ENCODE results near the gene ACOT11.

Gene ACOT11

GRCh38 chr1:54594463-54594862 is 46.4 kb downstream of the ACOT11 start:
- ChIA-PET POLR2A (no interaction called here), CTCF (interaction anchor here (0.9 kb wide), 1 partner anchor 198 kb away, joined by 3 read pairs; no protein-coding TSS in a partner anchor)
- WGBS (ENCODE audit: insufficient coverage): 94% methylated on average over 16 of the region's 16 CpGs
- H3K4me1 ChIP-seq (ENCODE audit: control extremely low read depth in 1 of 4, control insufficient read depth in 4 of 4, insufficient read depth in 4 of 4, low read length in 3 of 4): peaks cover 0 to 20% (median 0%) of the 10 kb centered on the region in 4 experiments
- H3K4me3 ChIP-seq (ENCODE audit: control insufficient read depth in 1 of 7, extremely low read depth in 1 of 7, insufficient read depth in 4 of 7, low read depth in 2 of 7, low read length in 6 of 7): no peak overlapping the region
- DNase-seq: no peak
- no peaks in the 10 kb centered on the region for H3K27me3 ChIP-seq (replicated peaks in 2 of 5; ENCODE audit: control insufficient read depth in 4 of 5, insufficient read depth in 5 of 5, low read length in 4 of 5)
- no peak overlapping the region for H3K27ac ChIP-seq (ENCODE audit: insufficient read depth in 1 of 2, low read depth in 1 of 2, low read length in 2 of 2, poor library complexity in 1 of 2, severe bottlenecking in 2 of 2)
- H3K9me3 ChIP-seq (ENCODE audit: control extremely low read depth in 1 of 5, control insufficient read depth in 4 of 5, insufficient read depth in 2 of 5, low read depth in 1 of 5, low read length in 4 of 5): no peaks in the 10 kb centered on the region
- peaks cover 0 to 36% (median 12%) of the 10 kb centered on the region in 4 experiments for H3K36me3 ChIP-seq (ENCODE audit: control insufficient read depth in 4 of 4, insufficient read depth in 4 of 4, low read length in 3 of 4)

DNA sequence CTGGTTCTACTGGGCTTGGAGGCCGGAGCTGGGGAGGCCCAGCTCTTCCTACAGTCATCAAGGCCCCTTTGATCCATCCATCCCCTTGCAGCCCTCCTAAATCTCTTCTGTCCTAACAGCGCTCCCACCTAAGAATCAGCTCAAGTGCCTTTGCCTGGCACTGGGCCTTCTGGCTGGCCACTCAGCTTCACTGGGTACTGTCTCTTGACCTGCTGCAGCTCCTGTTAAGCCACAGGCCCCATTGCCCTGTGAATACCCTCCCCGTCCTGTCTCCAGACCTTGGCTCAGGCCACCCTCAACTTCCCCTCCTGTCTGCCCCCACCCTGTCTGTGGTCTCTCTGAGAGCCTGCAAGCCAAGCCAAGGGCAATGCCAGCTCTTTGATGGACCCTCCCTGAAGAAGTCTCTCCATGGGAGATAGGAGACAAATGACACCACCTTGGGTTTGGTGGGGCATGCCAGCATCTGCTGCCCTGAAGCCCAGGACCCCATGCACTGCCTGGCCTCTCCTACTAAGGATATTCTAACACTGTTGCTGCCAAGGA is 48.0 kb downstream of the ACOT11 start:
- DNase-seq: no peak
- peaks cover 0 to 20% (median 0%) of the 10 kb centered on the region in 4 experiments for H3K4me1 ChIP-seq (ENCODE audit: control extremely low read depth in 1 of 4, control insufficient read depth in 4 of 4, insufficient read depth in 4 of 4, low read length in 3 of 4)
- ChIA-PET CTCF (interaction anchor here (1.1 to 1.2 kb wide), 2 partner anchors 9 to 10 kb away, joined by 3 read pairs; no protein-coding TSS in a partner anchor), POLR2A (interaction anchor here (0.6 to 0.7 kb wide), 3 partner anchors 29 to 280 kb away, joined by 3 to 6 read pairs (median 3); no protein-coding TSS in a partner anchor)
- no peak overlapping the region for H3K27ac ChIP-seq (ENCODE audit: insufficient read depth in 1 of 2, low read depth in 1 of 2, low read length in 2 of 2, poor library complexity in 1 of 2, severe bottlenecking in 2 of 2)
- H3K4me3 ChIP-seq (ENCODE audit: control insufficient read depth in 1 of 7, extremely low read depth in 1 of 7, insufficient read depth in 4 of 7, low read depth in 2 of 7, low read length in 6 of 7): no peak overlapping the region
- H3K36me3 ChIP-seq (ENCODE audit: control insufficient read depth in 4 of 4, insufficient read depth in 4 of 4, low read length in 3 of 4): peaks cover 0 to 42% (median 13%) of the 10 kb centered on the region in 4 experiments
- H3K27me3 ChIP-seq (replicated peaks in 2 of 5; ENCODE audit: control insufficient read depth in 4 of 5, insufficient read depth in 5 of 5, low read length in 4 of 5): no peaks in the 10 kb centered on the region
- 80% methylated on average over 2 of the region's 3 CpGs for WGBS (ENCODE audit: insufficient coverage)
- no peaks in the 10 kb centered on the region for H3K9me3 ChIP-seq (ENCODE audit: control extremely low read depth in 1 of 5, control insufficient read depth in 4 of 5, insufficient read depth in 2 of 5, low read depth in 1 of 5, low read length in 4 of 5)

- DNase-seq: no peak
Observed at GRCh38 chr1:54596756-54597155, 48.7 kb downstream of the ACOT11 start.

DNA sequence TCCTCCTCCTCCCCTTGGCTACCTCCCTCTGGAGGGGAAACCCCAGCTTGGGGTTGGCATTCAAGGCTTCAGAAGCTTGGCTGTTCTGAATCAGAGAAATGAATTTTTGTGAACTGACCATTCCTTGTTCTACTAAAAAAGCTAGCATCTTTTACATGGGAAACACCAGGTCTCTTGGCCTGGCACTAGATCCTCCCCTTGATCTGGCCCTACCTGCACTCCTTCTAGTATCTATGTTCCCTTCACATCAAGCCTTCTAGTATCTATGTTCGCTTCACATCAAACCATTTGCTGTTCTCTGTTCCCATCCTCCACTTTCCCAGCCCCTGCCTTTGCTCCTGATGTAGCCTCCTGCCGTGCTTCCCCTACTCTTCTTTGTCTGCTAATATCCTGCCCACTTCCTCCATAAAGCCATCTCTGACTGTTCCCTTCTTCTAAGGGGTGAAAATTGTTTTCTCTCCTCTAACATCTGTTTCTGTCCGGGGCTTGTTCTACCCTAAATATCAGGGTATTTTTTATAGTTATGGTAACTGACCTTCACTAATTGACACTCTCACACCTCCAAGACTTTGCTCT is 49.5 kb downstream of the ACOT11 start:
- ChIA-PET CTCF (no interaction called here), POLR2A (no interaction called here)

More at GRCh38 chr1:54596756-54597155, 48.7 kb downstream of the ACOT11 start:
- peaks cover 0 to 46% (median 18%) of the 10 kb centered on the region in 4 experiments for H3K36me3 ChIP-seq (ENCODE audit: control insufficient read depth in 4 of 4, insufficient read depth in 4 of 4, low read length in 3 of 4)
- no peaks in the 10 kb centered on the region for H3K27me3 ChIP-seq (replicated peaks in 2 of 5; ENCODE audit: control insufficient read depth in 4 of 5, insufficient read depth in 5 of 5, low read length in 4 of 5)
- POLR2A ChIA-PET: no interaction called here
- H3K9me3 ChIP-seq (ENCODE audit: control extremely low read depth in 1 of 5, control insufficient read depth in 4 of 5, insufficient read depth in 2 of 5, low read depth in 1 of 5, low read length in 4 of 5): no peaks in the 10 kb centered on the region
- no peak overlapping the region for H3K27ac ChIP-seq (ENCODE audit: insufficient read depth in 1 of 2, low read depth in 1 of 2, low read length in 2 of 2, poor library complexity in 1 of 2, severe bottlenecking in 2 of 2)
- H3K4me1 ChIP-seq (ENCODE audit: control extremely low read depth in 1 of 4, control insufficient read depth in 4 of 4, insufficient read depth in 4 of 4, low read length in 3 of 4): peaks cover 0 to 20% (median 0%) of the 10 kb centered on the region in 4 experiments
- no peak overlapping the region for H3K4me3 ChIP-seq (ENCODE audit: control insufficient read depth in 1 of 7, extremely low read depth in 1 of 7, insufficient read depth in 4 of 7, low read depth in 2 of 7, low read length in 6 of 7)
- CTCF ChIA-PET: interaction anchor here (1.1 to 1.2 kb wide), 2 partner anchors 9 to 11 kb away, joined by 3 read pairs; no protein-coding TSS in a partner anchor
- 96% methylated on average over 3 of the region's 3 CpGs for WGBS (ENCODE audit: insufficient coverage)

GRCh38 chr1:54599211-54599823 is 51.3 kb downstream of the ACOT11 start:
- no peak overlapping the region for H3K4me3 ChIP-seq (ENCODE audit: control insufficient read depth in 1 of 7, extremely low read depth in 1 of 7, insufficient read depth in 4 of 7, low read depth in 2 of 7, low read length in 6 of 7)
- 94% methylated on average over 10 of the region's 13 CpGs for WGBS (ENCODE audit: insufficient coverage)
- no peak for DNase-seq
- ChIA-PET POLR2A (no interaction called here), CTCF (interaction anchor here (1.0 kb wide), 1 partner anchor 28 kb away, joined by 3 read pairs; no protein-coding TSS in a partner anchor)
- H3K27ac ChIP-seq (ENCODE audit: insufficient read depth in 1 of 2, low read depth in 1 of 2, low read length in 2 of 2, poor library complexity in 1 of 2, severe bottlenecking in 2 of 2): no peak overlapping the region
- H3K36me3 ChIP-seq (ENCODE audit: control insufficient read depth in 4 of 4, insufficient read depth in 4 of 4, low read length in 3 of 4): peaks cover 2 to 38% (median 16%) of the 10 kb centered on the region in 4 experiments
- H3K4me1 ChIP-seq (ENCODE audit: control extremely low read depth in 1 of 4, control insufficient read depth in 4 of 4, insufficient read depth in 4 of 4, low read length in 3 of 4): peaks cover 0 to 31% (median 11%) of the 10 kb centered on the region in 4 experiments
- no peaks in the 10 kb centered on the region for H3K27me3 ChIP-seq (replicated peaks in 2 of 5; ENCODE audit: control insufficient read depth in 4 of 5, insufficient read depth in 5 of 5, low read length in 4 of 5)
- H3K9me3 ChIP-seq (ENCODE audit: control extremely low read depth in 1 of 5, control insufficient read depth in 4 of 5, insufficient read depth in 2 of 5, low read depth in 1 of 5, low read length in 4 of 5): no peaks in the 10 kb centered on the region

More for the DNA sequence above, 49.5 kb downstream of the ACOT11 start:
- WGBS (ENCODE audit: insufficient coverage): 100% methylated on average over 1 of the region's 3 CpGs
- no peaks in the 10 kb centered on the region for H3K9me3 ChIP-seq (ENCODE audit: control extremely low read depth in 1 of 5, control insufficient read depth in 4 of 5, insufficient read depth in 2 of 5, low read depth in 1 of 5, low read length in 4 of 5)
- no peak overlapping the region for H3K4me3 ChIP-seq (ENCODE audit: control insufficient read depth in 1 of 7, extremely low read depth in 1 of 7, insufficient read depth in 4 of 7, low read depth in 2 of 7, low read length in 6 of 7)
- H3K27ac ChIP-seq (ENCODE audit: insufficient read depth in 1 of 2, low read depth in 1 of 2, low read length in 2 of 2, poor library complexity in 1 of 2, severe bottlenecking in 2 of 2): no peak overlapping the region
- H3K4me1 ChIP-seq (ENCODE audit: control extremely low read depth in 1 of 4, control insufficient read depth in 4 of 4, insufficient read depth in 4 of 4, low read length in 3 of 4): peaks cover 0 to 20% (median 0%) of the 10 kb centered on the region in 4 experiments
- DNase-seq: no peak
- no peaks in the 10 kb centered on the region for H3K27me3 ChIP-seq (replicated peaks in 2 of 5; ENCODE audit: control insufficient read depth in 4 of 5, insufficient read depth in 5 of 5, low read length in 4 of 5)
- H3K36me3 ChIP-seq (ENCODE audit: control insufficient read depth in 4 of 4, insufficient read depth in 4 of 4, low read length in 3 of 4): peaks cover 2 to 46% (median 18%) of the 10 kb centered on the region in 4 experiments

- no peak for DNase-seq
- Histone ChIP-seq H3K9me3 (ENCODE audit: control extremely low read depth in 1 of 5, control insufficient read depth in 4 of 5, insufficient read depth in 2 of 5, low read depth in 1 of 5, low read length in 4 of 5) (no peaks in the 10 kb centered on the region), H3K27ac (ENCODE audit: insufficient read depth in 1 of 2, low read depth in 1 of 2, low read length in 2 of 2, poor library complexity in 1 of 2, severe bottlenecking in 2 of 2) (no peak overlapping the region), H3K4me3 (ENCODE audit: control insufficient read depth in 1 of 7, extremely low read depth in 1 of 7, insufficient read depth in 4 of 7, low read depth in 2 of 7, low read length in 6 of 7) (no peak overlapping the region), H3K27me3 (replicated peaks in 2 of 5; ENCODE audit: control insufficient read depth in 4 of 5, insufficient read depth in 5 of 5, low read length in 4 of 5) (no peaks in the 10 kb centered on the region), H3K4me1 (ENCODE audit: control extremely low read depth in 1 of 4, control insufficient read depth in 4 of 4, insufficient read depth in 4 of 4, low read length in 3 of 4) (peaks cover 0 to 43% (median 24%) of the 10 kb centered on the region in 4 experiments), H3K36me3 (ENCODE audit: control insufficient read depth in 4 of 4, insufficient read depth in 4 of 4, low read length in 3 of 4) (peaks cover 2 to 30% (median 10%) of the 10 kb centered on the region in 4 experiments)
- ChIA-PET POLR2A (no interaction called here), CTCF (no interaction called here)
- WGBS (ENCODE audit: insufficient coverage): 95% methylated on average over 20 of the region's 21 CpGs
Observed at GRCh38 chr1:54600947-54601721, 53.1 kb downstream of the ACOT11 start.

All from common myeloid progenitor, CD34-positive (primary cell).